Mucosa of stomach (tissue), 1 donor: ENCODE measurements around the gene SRSF6.

Experiments used
- H3K27me3 ChIP-seq: one replicate; pipeline ENCODE4 v1.7.0; 2013; ENCODE audit warnings: mild to moderate bottlenecking, low read length; ENCODE audit not compliant: control insufficient read depth, insufficient read depth
- H3K36me3 ChIP-seq: one replicate; pipeline ENCODE4 v1.7.0; 2013; ENCODE audit warnings: low read length; ENCODE audit not compliant: control insufficient read depth, insufficient read depth
- H3K4me1 ChIP-seq: one replicate; pipeline ENCODE4 v1.7.0; 2013; ENCODE audit warnings: mild to moderate bottlenecking, low read length; ENCODE audit not compliant: control insufficient read depth, insufficient read depth
- H3K4me3 ChIP-seq: one replicate; pipeline ENCODE4 v1.7.0; 2013; ENCODE audit warnings: low read length
- H3K9ac ChIP-seq: one replicate; pipeline ENCODE4 v1.7.0; 2013; ENCODE audit warnings: mild to moderate bottlenecking, low read length, moderate library complexity
- H3K9me3 ChIP-seq: one replicate; pipeline ENCODE4 v1.7.0; 2013; ENCODE audit warnings: mild to moderate bottlenecking, low read length, moderate library complexity; ENCODE audit not compliant: control insufficient read depth
- donor health status: Pancreatic carcinoma.

The SRSF6 gene

GRCh38 chr20:43508106-43508505, 50.4 kb downstream of the SRSF6 start:
- peak overlapping the region; percentile 28 for H3K9ac ChIP-seq

GRCh38 chr20:43508604-43509040, 50.9 kb downstream of the SRSF6 start:
- H3K4me1 ChIP-seq: peaks cover 11% of the 10 kb centered on the region
- H3K9me3 ChIP-seq: no peaks in the 10 kb centered on the region
- H3K36me3 ChIP-seq: no peaks in the 10 kb centered on the region
- H3K4me3 ChIP-seq: no peak overlapping the region
- H3K27me3 ChIP-seq: peaks cover 17% of the 10 kb centered on the region
- H3K9ac ChIP-seq: no peak overlapping the region

More at GRCh38 chr20:43508106-43508505, 50.4 kb downstream of the SRSF6 start:
- Histone ChIP-seq H3K27me3 (peaks cover 17% of the 10 kb centered on the region), H3K9me3 (no peaks in the 10 kb centered on the region), H3K4me1 (peaks cover 6% of the 10 kb centered on the region), H3K36me3 (no peaks in the 10 kb centered on the region), H3K4me3 (peak overlapping the region; percentile 46)

GRCh38 chr20:43511879-43512278, 54.2 kb downstream of the SRSF6 start:
- no peak overlapping the region for H3K9ac ChIP-seq
- peaks cover 6% of the 10 kb centered on the region for H3K27me3 ChIP-seq
- no peak overlapping the region for H3K4me3 ChIP-seq
- peaks cover 11% of the 10 kb centered on the region for H3K4me1 ChIP-seq
- no peaks in the 10 kb centered on the region for H3K36me3 ChIP-seq
- H3K9me3 ChIP-seq: no peaks in the 10 kb centered on the region

GRCh38 chr20:43513372-43513930, 55.8 kb downstream of the SRSF6 start:
- H3K4me1 ChIP-seq: peaks cover 8% of the 10 kb centered on the region
- no peaks in the 10 kb centered on the region for H3K27me3 ChIP-seq
- no peaks in the 10 kb centered on the region for H3K36me3 ChIP-seq
- H3K9ac ChIP-seq: peak overlapping the region; percentile 49
- no peaks in the 10 kb centered on the region for H3K9me3 ChIP-seq
- peak overlapping the region; percentile 9 for H3K4me3 ChIP-seq
